GM12891 (cell line): ENCODE data around the gene SINHCAF.

Source experiments
- POLR2A ChIP-seq: IDR thresholded peaks from 2 replicates; pipeline ENCODE4 v1.6.1; 2011; ENCODE audit warnings: low read depth, low read length, control low read depth
- POLR2AphosphoS5 ChIP-seq: IDR thresholded peaks from 2 replicates; pipeline ENCODE4 v1.6.1; 2011; ENCODE audit warnings: low read depth, low read length, control low read depth
- SPI1 ChIP-seq: IDR thresholded peaks from 2 replicates; pipeline ENCODE4 v1.6.1; 2011; ENCODE audit warnings: low read depth, low read length, control low read depth
- TAF1 ChIP-seq: IDR thresholded peaks from 2 replicates; pipeline ENCODE4 v1.6.1; 2011; ENCODE audit warnings: low read depth, low read length, control low read depth

- TF ChIP-seq POLR2A = no peak
- no peak for TF ChIP-seq POLR2AphosphoS5
- TF ChIP-seq TAF1 = no peak
- no peak for TF ChIP-seq SPI1
Observed at GRCh38 chr12:31257784-31258183, 68.2 kb downstream of the SINHCAF start.
